Measurements from ENCODE around the gene RTEL1. TPM values are rescaled to one million over a fixed set of nuclear protein-coding genes. Genes with fewer than 3 reads are reported as not detected.
A peak's percentile ranks its signal among the peaks of the same experiment; 100 is the strongest.

Gene RTEL1
- total RNA-seq, 1 experiment from 2014 or later, result 39.2 TPM

- CTCF ChIA-PET, result interaction anchor here (1.2 kb wide), 1 partner anchor 10 kb away, joined by 4 read pairs; no protein-coding TSS in a partner anchor
- BruUV-seq (replicated peaks), result no TSS peak
- peak overlapping the region; percentile 51 for H3K27ac Mint-ChIP-seq (ENCODE audit: low read depth, unreplicated experiment)
- no peaks in the 10 kb centered on the region for H3K9me3 Mint-ChIP-seq (ENCODE audit: unreplicated experiment)
- peak overlapping the region; percentile 72 for H3K4me3 Mint-ChIP-seq (ENCODE audit: unreplicated experiment)
- TF ChIP-seq CTCF (IDR thresholded peaks at IDR 0.05; ENCODE audit: unreplicated experiment), result no peak
- H3K27me3 Mint-ChIP-seq (ENCODE audit: insufficient read depth, unreplicated experiment), result no peaks in the 10 kb centered on the region
- H3K36me3 Mint-ChIP-seq (ENCODE audit: insufficient read depth, unreplicated experiment), result peaks cover 63% of the 10 kb centered on the region
- H3K4me1 Mint-ChIP-seq (ENCODE audit: insufficient read depth, unreplicated experiment), result peaks cover 17% of the 10 kb centered on the region
- POLR2A ChIA-PET, result interaction anchor here (1.3 to 5.4 kb wide), 6 partner anchors 11 to 260 kb away, joined by 3 to 79 read pairs (median 18); partner anchors contain the start of genes ARFRP1, PPDPF, TPD52L2 and UCKL1
- intact Hi-C loops (cut with micrococcal nuclease), result loop anchor here (2.0 to 5.0 kb wide), 3 partner anchors 39 to 159 kb away; partner anchors contain the start of genes PTK6 and RTEL1
- DNase-seq (ENCODE audit: unreplicated experiment), result peak; percentile 90
Measured at GRCh38 chr20:63696306-63696627, 38.2 kb downstream of the RTEL1 start.

DNA sequence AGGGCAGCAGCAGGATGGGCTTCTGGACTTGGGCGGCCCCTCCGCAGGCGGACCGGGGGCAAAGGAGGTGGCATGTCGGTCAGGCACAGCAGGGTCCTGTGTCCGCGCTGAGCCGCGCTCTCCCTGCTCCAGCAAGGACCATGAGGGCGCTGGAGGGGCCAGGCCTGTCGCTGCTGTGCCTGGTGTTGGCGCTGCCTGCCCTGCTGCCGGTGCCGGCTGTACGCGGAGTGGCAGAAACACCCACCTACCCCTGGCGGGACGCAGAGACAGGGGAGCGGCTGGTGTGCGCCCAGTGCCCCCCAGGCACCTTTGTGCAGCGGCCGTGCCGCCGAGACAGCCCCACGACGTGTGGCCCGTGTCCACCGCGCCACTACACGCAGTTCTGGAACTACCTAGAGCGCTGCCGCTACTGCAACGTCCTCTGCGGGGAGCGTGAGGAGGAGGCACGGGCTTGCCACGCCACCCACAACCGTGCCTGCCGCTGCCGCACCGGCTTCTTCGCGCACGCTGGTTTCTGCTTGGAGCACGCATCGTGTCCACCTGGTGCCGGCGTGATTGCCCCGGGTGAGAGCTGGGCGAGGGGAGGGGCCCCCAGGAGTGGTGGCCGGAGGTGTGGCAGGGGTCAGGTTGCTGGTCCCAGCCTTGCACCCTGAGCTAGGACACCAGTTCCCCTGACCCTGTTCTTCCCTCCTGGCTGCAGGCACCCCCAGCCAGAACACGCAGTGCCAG is 38.7 kb downstream of the RTEL1 start, which contains the start of gene TNFRSF6B:
TSS of gene TNFRSF6B (plus strand) at position 25 of the 729 bp plus-strand sequence. CDS start at position 141, 116 bp downstream.
- BruUV-seq (replicated peaks), result TSS peak; percentile 71
- Mint-ChIP-seq H3K9me3 (ENCODE audit: unreplicated experiment) (no peaks in the 10 kb centered on the region), H3K4me3 (ENCODE audit: unreplicated experiment) (peak within 1 kb of the TSS; percentile 72), H3K27ac (ENCODE audit: low read depth, unreplicated experiment) (peak within 1 kb of the TSS; percentile 51), H3K4me1 (ENCODE audit: insufficient read depth, unreplicated experiment) (peaks cover 12% of the 10 kb centered on the region), H3K36me3 (ENCODE audit: insufficient read depth, unreplicated experiment) (peaks cover 58% of the 10 kb centered on the region), H3K27me3 (ENCODE audit: insufficient read depth, unreplicated experiment) (no peaks in the 10 kb centered on the region)
- CTCF ChIA-PET, result interaction anchor here (0.6 to 1.2 kb wide), 3 partner anchors 9 to 560 kb away, joined by 4 to 5 read pairs (median 4); no protein-coding TSS in a partner anchor
- DNase-seq (ENCODE audit: unreplicated experiment), result peak; percentile 43
- TF ChIP-seq CTCF (IDR thresholded peaks at IDR 0.05; ENCODE audit: unreplicated experiment), result no peak
- POLR2A ChIA-PET, result interaction anchor here (0.9 to 5.4 kb wide), 14 partner anchors 11 to 260 kb away, joined by 3 to 79 read pairs (median 8); partner anchors contain the start of genes ARFRP1, PPDPF, PTK6 and RTEL1
- intact Hi-C loops (cut with micrococcal nuclease), result loop anchor here (2.0 to 5.0 kb wide), 3 partner anchors 39 to 159 kb away; partner anchors contain the start of genes PTK6 and RTEL1

DNA sequence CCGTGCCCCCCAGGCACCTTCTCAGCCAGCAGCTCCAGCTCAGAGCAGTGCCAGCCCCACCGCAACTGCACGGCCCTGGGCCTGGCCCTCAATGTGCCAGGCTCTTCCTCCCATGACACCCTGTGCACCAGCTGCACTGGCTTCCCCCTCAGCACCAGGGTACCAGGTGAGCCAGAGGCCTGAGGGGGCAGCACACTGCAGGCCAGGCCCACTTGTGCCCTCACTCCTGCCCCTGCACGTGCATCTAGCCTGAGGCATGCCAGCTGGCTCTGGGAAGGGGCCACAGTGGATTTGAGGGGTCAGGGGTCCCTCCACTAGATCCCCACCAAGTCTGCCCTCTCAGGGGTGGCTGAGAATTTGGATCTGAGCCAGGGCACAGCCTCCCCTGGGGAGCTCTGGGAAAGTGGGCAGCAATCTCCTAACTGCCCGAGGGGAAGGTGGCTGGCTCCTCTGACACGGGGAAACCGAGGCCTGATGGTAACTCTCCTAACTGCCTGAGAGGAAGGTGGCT is 39.3 kb downstream of the RTEL1 start:
- POLR2A ChIA-PET, result interaction anchor here (0.6 to 5.4 kb wide), 17 partner anchors 10 to 259 kb away, joined by 3 to 79 read pairs (median 9); partner anchors contain the start of genes ARFRP1, PPDPF, PTK6 and RTEL1

More for the DNA sequence above, 39.3 kb downstream of the RTEL1 start:
- TF ChIP-seq CTCF (IDR thresholded peaks at IDR 0.05; ENCODE audit: unreplicated experiment), result no peak
- CTCF ChIA-PET, result interaction anchor here (0.6 to 2.0 kb wide), 4 partner anchors 9 to 559 kb away, joined by 4 to 7 read pairs (median 4); partner anchors contain the start of genes ARFRP1 and ZGPAT
- intact Hi-C loops (cut with micrococcal nuclease), result loop anchor here (2.0 to 5.0 kb wide), 3 partner anchors 40 to 160 kb away; partner anchors contain the start of genes PTK6 and RTEL1
- H3K4me3 Mint-ChIP-seq (ENCODE audit: unreplicated experiment), result peak overlapping the region; percentile 72
- peaks cover 12% of the 10 kb centered on the region for H3K4me1 Mint-ChIP-seq (ENCODE audit: insufficient read depth, unreplicated experiment)
- H3K27ac Mint-ChIP-seq (ENCODE audit: low read depth, unreplicated experiment), result peak overlapping the region; percentile 51
- H3K36me3 Mint-ChIP-seq (ENCODE audit: insufficient read depth, unreplicated experiment), result peaks cover 59% of the 10 kb centered on the region
- no TSS peak for BruUV-seq (replicated peaks)
- H3K27me3 Mint-ChIP-seq (ENCODE audit: insufficient read depth, unreplicated experiment), result no peaks in the 10 kb centered on the region
- peak; percentile 39 for DNase-seq (ENCODE audit: unreplicated experiment)
- no peaks in the 10 kb centered on the region for H3K9me3 Mint-ChIP-seq (ENCODE audit: unreplicated experiment)

Measured in MCF 10A (cell line).